ENCODE results near the gene EMSY. TPM values are rescaled to one million over a fixed set of nuclear protein-coding genes. Genes with fewer than 3 reads are reported as not detected.
"Not testable (repeated sequence)": the region's sequence is repeated elsewhere in the genome, so short reads cannot be mapped to it uniquely, and the experiment has no call there.

The EMSY gene
- total and polyA plus RNA-seq, 2 of the 13 experiments (the other 11 are each of a cell fraction or from before 2014, with no cell fraction given), result 11.6 to 18.5 TPM

DNA sequence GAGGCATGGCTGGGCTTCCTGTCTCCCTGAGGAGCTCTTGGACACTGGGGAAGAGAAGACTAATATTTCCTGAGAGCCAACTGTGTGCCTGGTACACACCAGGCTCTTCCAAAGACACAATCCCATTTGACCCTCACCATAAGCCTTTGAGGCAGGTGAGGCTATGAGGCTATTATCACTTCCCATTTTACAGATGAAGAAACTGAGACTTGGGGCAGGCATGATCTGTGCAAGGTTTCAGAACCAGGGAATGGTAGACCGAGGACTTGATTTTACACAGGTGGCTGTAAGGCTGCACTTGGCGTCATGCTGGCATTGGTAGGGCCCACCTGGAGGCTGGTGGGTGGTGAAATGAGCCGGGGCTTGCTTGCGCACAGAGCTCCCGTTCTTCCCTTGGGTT, 134.9 kb downstream of the EMSY start:
- Histone ChIP-seq H4K20me1 (ENCODE audit: insufficient read depth, low read length) (no peaks in the 10 kb centered on the region), H3K79me2 (ENCODE audit: insufficient read depth, low read length) (no peaks in the 10 kb centered on the region), H3K27me3 (ENCODE audit: control insufficient read depth in 1 of 2, insufficient read depth in 2 of 2, low read length in 2 of 2) (peaks cover 0 to 15% of the 10 kb centered on the region in 2 experiments; a peak in 3 of 5 replicates), H3K4me3 (replicated peaks in 1 of 3; ENCODE audit: insufficient read depth in 1 of 3, low read depth in 2 of 3, low read length in 3 of 3) (no peak overlapping the region), H3K9ac (ENCODE audit: insufficient read depth, low read depth, low read length) (no peak overlapping the region), H3K4me2 (ENCODE audit: low read depth, low read length) (no peak overlapping the region), H3K27ac (ENCODE audit: extremely low read length, insufficient read depth, low read length) (no peak overlapping the region), H3K9me3 (ENCODE audit: low read length) (no peaks in the 10 kb centered on the region), H3K36me3 (replicated peaks in 1 of 2; ENCODE audit: control insufficient read depth in 1 of 2, insufficient read depth in 2 of 2, low read length in 2 of 2) (no peaks in the 10 kb centered on the region), H2AFZ (ENCODE audit: low read length) (no peak overlapping the region), H3K4me1 (ENCODE audit: insufficient read depth, low read length) (0 out of 2 replicates have a peak, but pooled peaks cover 7% of the 10 kb centered on the region)
- TF ChIP-seq, protein P1, sequence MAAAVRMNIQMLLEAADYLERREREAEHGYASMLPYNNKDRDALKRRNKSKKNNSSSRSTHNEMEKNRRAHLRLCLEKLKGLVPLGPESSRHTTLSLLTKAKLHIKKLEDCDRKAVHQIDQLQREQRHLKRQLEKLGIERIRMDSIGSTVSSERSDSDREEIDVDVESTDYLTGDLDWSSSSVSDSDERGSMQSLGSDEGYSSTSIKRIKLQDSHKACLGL (CRISPR knock-in tag; IDR thresholded peaks at IDR 0.05), result no peak
- TF ChIP-seq ZNF629 (CRISPR knock-in tag; conservative IDR thresholded peaks at IDR 0.05), result peak; percentile 60
- ATAC-seq, result no peak
- no TSS peak for BruUV-seq (replicated peaks)
- intact Hi-C loops (cut with micrococcal nuclease; ENCODE audit: unreplicated experiment), result no loop called here
- in situ Hi-C loops (cut with HindIII; ENCODE audit: extremely low pct_ligation_motif_present, low pct_unique_long_range_greater_than_20kb), result no loop called here
- CTCF ChIA-PET (ENCODE audit: low intra/inter-chr PET ratio, low total read pairs), result no interaction called here
- no peak for FAIRE-seq
- WGBS (ENCODE audit: low lambda C conversion rate), result 73% methylated on average over 2 of the region's 5 CpGs
- DNase-seq (ENCODE audit: low spot score), result no peak
- POLR2A ChIA-PET, result no interaction called here

DNA sequence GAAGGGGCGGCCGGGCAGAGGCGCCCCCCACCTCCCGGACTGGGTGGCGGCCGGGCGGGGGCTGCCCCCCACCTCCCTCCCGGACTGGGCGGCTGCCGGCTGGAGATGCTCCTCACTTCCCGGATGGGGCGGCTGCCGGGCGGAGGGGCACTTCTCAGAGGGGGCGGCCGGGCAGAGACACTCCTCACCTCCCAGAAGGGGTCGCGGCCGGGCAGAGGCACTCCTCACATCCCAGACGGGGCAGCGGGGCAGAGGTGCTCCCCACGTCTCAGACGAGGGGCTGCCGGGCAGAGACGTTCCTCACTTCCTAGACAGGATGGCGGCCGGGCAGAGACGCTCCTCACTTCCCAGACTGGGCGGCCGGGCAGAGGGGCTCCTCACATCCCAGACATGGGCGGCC, 137.7 kb downstream of the EMSY start:
- H3K9me3 ChIP-seq (ENCODE audit: low read length); DNase-seq (ENCODE audit: low spot score); in situ Hi-C loops (cut with HindIII; ENCODE audit: extremely low pct_ligation_motif_present, low pct_unique_long_range_greater_than_20kb); H2AFZ ChIP-seq (ENCODE audit: low read length); H3K4me3 ChIP-seq (replicated peaks in 1 of 3; ENCODE audit: insufficient read depth in 1 of 3, low read depth in 2 of 3, low read length in 3 of 3); BruUV-seq (replicated peaks); H3K9ac ChIP-seq (ENCODE audit: insufficient read depth, low read depth, low read length); intact Hi-C loops (cut with micrococcal nuclease; ENCODE audit: unreplicated experiment); H3K4me1 ChIP-seq (ENCODE audit: insufficient read depth, low read length); H3K27ac ChIP-seq (ENCODE audit: extremely low read length, insufficient read depth, low read length); ATAC-seq; FAIRE-seq; H3K79me2 ChIP-seq (ENCODE audit: insufficient read depth, low read length); H3K36me3 ChIP-seq (replicated peaks in 1 of 2; ENCODE audit: control insufficient read depth in 1 of 2, insufficient read depth in 2 of 2, low read length in 2 of 2); POLR2A ChIA-PET; H3K4me2 ChIP-seq (ENCODE audit: low read depth, low read length); CTCF ChIA-PET (ENCODE audit: low intra/inter-chr PET ratio, low total read pairs); H4K20me1 ChIP-seq (ENCODE audit: insufficient read depth, low read length): not testable (repeated sequence)
- WGBS (ENCODE audit: low lambda C conversion rate), result 81% methylated on average over 19 of the region's 31 CpGs
- H3K27me3 ChIP-seq (ENCODE audit: control insufficient read depth in 1 of 2, insufficient read depth in 2 of 2, low read length in 2 of 2), result peaks cover 0 to 15% of the 10 kb centered on the region in 2 experiments; a peak in 3 of 5 replicates
